ENCODE results near the gene DACT2.

Gene DACT2

GRCh38 chr6:168264593-168265335 lies 54.8 kb downstream of the DACT2 start:
- TF ChIP-seq GATA2 (IDR thresholded peaks at IDR 0.05; ENCODE audit: low read depth, low read length) (no peak), GATA3 (IDR thresholded peaks at IDR 0.05; ENCODE audit: low read depth, low read length) (no peak)

- TF ChIP-seq GATA3 (IDR thresholded peaks at IDR 0.05; ENCODE audit: low read depth, low read length) (no peak), GATA2 (IDR thresholded peaks at IDR 0.05; ENCODE audit: low read depth, low read length) (no peak)
Observed at GRCh38 chr6:168263351-168263905, 56.1 kb downstream of the DACT2 start.

- TF ChIP-seq GATA3 (IDR thresholded peaks at IDR 0.05; ENCODE audit: low read depth, low read length) (no peak), GATA2 (IDR thresholded peaks at IDR 0.05; ENCODE audit: low read depth, low read length) (no peak)
Observed at GRCh38 chr6:168261234-168261633, 58.3 kb downstream of the DACT2 start.

- TF ChIP-seq GATA3 (IDR thresholded peaks at IDR 0.05; ENCODE audit: low read depth, low read length) (no peak), GATA2 (IDR thresholded peaks at IDR 0.05; ENCODE audit: low read depth, low read length) (no peak)
Observed at GRCh38 chr6:168260420-168260987, 59.1 kb downstream of the DACT2 start.

GRCh38 chr6:168258795-168259194 lies 60.8 kb downstream of the DACT2 start:
- TF ChIP-seq GATA2 (IDR thresholded peaks at IDR 0.05; ENCODE audit: low read depth, low read length) (no peak), GATA3 (IDR thresholded peaks at IDR 0.05; ENCODE audit: low read depth, low read length) (no peak)

GRCh38 chr6:168256940-168257339 lies 62.6 kb downstream of the DACT2 start:
- TF ChIP-seq GATA3 (IDR thresholded peaks at IDR 0.05; ENCODE audit: low read depth, low read length): no peak
